GM12873 (cell line): ENCODE results near the gene EML2.

Source experiments
- CTCF ChIP-seq: IDR thresholded peaks from 2 replicates; pipeline ENCODE4 v1.5.1; 2012; ENCODE audit warnings: low read depth, mild to moderate bottlenecking, moderate library complexity, low read length, control low read depth; ENCODE audit not compliant: insufficient read depth; ENCODE audit errors: missing control alignments

EML2 gene

GRCh38 chr19:45659096-45659729 lies 20.0 kb upstream of the EML2 start:
- no peak for TF ChIP-seq CTCF

- no peak for TF ChIP-seq CTCF
Observed at GRCh38 chr19:45657520-45658167, 18.4 kb upstream of the EML2 start.

GRCh38 chr19:45655073-45655472 lies 15.9 kb upstream of the EML2 start:
- no peak for TF ChIP-seq CTCF

- TF ChIP-seq CTCF: no peak
Observed at GRCh38 chr19:45653634-45654033, 14.4 kb upstream of the EML2 start.

- TF ChIP-seq CTCF: no peak
Observed at GRCh38 chr19:45650722-45651121, 11.5 kb upstream of the EML2 start.

GRCh38 chr19:45646345-45646698 lies 7.1 kb upstream of the EML2 start:
- no peak for TF ChIP-seq CTCF

GRCh38 chr19:45645631-45646344 lies 6.6 kb upstream of the EML2 start:
- TF ChIP-seq CTCF: no peak
